PC-9 (cell line): Measurements from ENCODE around the gene CFAP65.

Experiments used
- CTCF ChIP-seq: fragments of 200-600 bp; sonication (generic); conservative IDR thresholded peaks from 2 replicates; pipeline ENCODE4 v1.6.1; 2017; ENCODE audit warnings: mixed run types, antibody characterized with exemption, mild to moderate bottlenecking, moderate library complexity
- EZH2 ChIP-seq: fragments of 200-600 bp; sonication (generic); IDR thresholded peaks from 2 replicates; pipeline ENCODE4 v1.8.0; 2017; ENCODE audit warnings: antibody characterized with exemption, low read depth

DNA sequence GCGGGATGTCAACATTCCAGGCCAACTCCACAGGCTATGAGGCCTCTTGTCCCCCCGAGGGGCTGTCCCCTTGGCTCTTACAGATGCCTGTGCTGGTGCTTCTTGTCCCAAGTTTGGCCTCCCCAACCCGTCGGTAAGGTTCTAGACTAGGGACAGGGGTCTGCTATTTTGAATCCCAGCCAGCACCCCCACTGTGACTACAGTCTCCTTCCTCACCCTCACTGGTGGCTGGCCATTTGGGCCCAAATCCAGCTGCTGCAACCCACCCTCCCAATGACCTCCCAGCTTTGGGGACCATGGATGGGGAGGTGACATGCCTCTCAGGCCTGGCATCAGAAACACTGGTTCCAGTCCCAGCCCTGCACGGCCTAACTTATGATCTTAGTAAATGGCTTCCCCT is 18.7 kb downstream of the CFAP65 start:
- TF ChIP-seq CTCF = no peak
- no peak for TF ChIP-seq EZH2
